PC-3 (cell line): ENCODE results near the gene SLC47A1.

Experiments used
- EZH2 ChIP-seq: fragments of 300-600 bp; sonication (generic); IDR thresholded peaks from one replicate; pipeline ENCODE4 v1.6.1; 2017; ENCODE audit warnings: antibody characterized with exemption, mild to moderate bottlenecking, low read length; ENCODE audit not compliant: unreplicated experiment
- TF ChIP-seq, protein P1 (sequence below): fragments of 300-600 bp; sonication (generic); conservative IDR thresholded peaks from 2 replicates; pipeline ENCODE4 v1.5.1; 2017; ENCODE audit warnings: antibody characterized with exemption, low read depth, mild to moderate bottlenecking, low read length

DNA sequence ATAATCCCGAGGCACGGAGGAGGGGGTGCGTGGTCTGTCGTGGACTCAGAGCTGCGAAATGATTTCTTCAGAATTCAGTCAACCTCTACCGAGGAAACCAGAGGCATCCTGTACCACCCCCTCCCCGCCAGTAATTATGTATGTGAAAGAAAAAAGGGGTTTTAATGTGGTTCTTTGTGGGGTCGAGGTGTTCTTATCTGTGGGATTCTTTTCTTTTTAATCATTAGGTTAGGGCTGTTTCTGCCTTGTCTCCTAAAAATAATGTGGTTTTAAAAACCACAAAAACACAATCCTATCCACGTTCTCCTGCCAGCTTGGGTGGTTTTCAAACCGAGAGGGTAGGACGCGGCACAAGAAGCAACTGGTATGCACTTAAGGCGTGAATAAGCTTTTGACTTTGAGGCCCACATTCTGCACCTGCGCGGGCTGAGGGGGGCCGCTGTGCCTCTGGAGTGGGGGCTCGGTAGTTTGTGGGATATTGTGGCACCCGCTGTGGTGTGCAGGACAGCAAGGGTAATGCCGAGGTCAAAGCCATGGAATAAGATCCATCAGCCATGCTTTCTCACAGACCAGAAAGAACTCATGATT is 1.0 kb downstream of the SLC47A1 start:
- TF ChIP-seq, protein P1, sequence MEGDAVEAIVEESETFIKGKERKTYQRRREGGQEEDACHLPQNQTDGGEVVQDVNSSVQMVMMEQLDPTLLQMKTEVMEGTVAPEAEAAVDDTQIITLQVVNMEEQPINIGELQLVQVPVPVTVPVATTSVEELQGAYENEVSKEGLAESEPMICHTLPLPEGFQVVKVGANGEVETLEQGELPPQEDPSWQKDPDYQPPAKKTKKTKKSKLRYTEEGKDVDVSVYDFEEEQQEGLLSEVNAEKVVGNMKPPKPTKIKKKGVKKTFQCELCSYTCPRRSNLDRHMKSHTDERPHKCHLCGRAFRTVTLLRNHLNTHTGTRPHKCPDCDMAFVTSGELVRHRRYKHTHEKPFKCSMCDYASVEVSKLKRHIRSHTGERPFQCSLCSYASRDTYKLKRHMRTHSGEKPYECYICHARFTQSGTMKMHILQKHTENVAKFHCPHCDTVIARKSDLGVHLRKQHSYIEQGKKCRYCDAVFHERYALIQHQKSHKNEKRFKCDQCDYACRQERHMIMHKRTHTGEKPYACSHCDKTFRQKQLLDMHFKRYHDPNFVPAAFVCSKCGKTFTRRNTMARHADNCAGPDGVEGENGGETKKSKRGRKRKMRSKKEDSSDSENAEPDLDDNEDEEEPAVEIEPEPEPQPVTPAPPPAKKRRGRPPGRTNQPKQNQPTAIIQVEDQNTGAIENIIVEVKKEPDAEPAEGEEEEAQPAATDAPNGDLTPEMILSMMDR, result no peak
- TF ChIP-seq EZH2, result no peak
